Neuronal stem cell (in vitro differentiated cells): Measurements from ENCODE around the gene LACTBL1.
A peak's percentile ranks its signal among the peaks of the same experiment; 100 is the strongest.

Experiments
- DNase-seq: peaks from one replicate; pipeline ENCODE4 v3.0.0-alpha.2; 2013; ENCODE audit warnings: low spot score
- H2AFZ ChIP-seq: one replicate; pipeline ENCODE4 v1.6.1; 2013; ENCODE audit warnings: mild to moderate bottlenecking, low read length, inconsistent platforms
- H2AK5ac ChIP-seq: 2 replicates; pipeline ENCODE4 v1.6.1; 2013; ENCODE audit warnings: low read depth, mild to moderate bottlenecking, inconsistent platforms, low read length, moderate library complexity, mixed read lengths
- H2BK120ac ChIP-seq: 2 replicates; pipeline ENCODE4 v1.6.1; 2013; ENCODE audit warnings: low read depth, mild to moderate bottlenecking, inconsistent platforms, low read length, moderate library complexity, mixed read lengths
- H2BK12ac ChIP-seq: one replicate; pipeline ENCODE4 v1.6.1; 2013; ENCODE audit warnings: low read length, inconsistent platforms
- H2BK15ac ChIP-seq: 2 replicates; pipeline ENCODE4 v1.6.1; 2013; ENCODE audit warnings: mild to moderate bottlenecking, low read length, inconsistent platforms, mixed read lengths
- H2BK5ac ChIP-seq: one replicate; pipeline ENCODE4 v1.6.1; 2013; ENCODE audit warnings: inconsistent platforms, mild to moderate bottlenecking, low read length, moderate library complexity
- H3K14ac ChIP-seq: one replicate; pipeline ENCODE4 v1.6.1; 2013; ENCODE audit warnings: low read length, inconsistent platforms
- H3K18ac ChIP-seq: 2 replicates; pipeline ENCODE4 v1.6.1; 2013; ENCODE audit warnings: low read length, inconsistent platforms
- H3K23ac ChIP-seq: 2 replicates; pipeline ENCODE4 v1.6.1; 2013; ENCODE audit warnings: low read depth, mild to moderate bottlenecking, mixed read lengths, low read length, inconsistent platforms; ENCODE audit not compliant: poor library complexity
- H3K27ac ChIP-seq: replicated peaks from 3 replicates; pipeline ENCODE4 v1.5.1; 2013; ENCODE audit warnings: low read length, inconsistent platforms
- H3K27me3 ChIP-seq, 3 experiments: 2 replicates each; pipeline ENCODE4 v1.6.1; 2013; ENCODE audit warnings: low read length in 3 of 3, mild to moderate bottlenecking in 2 of 3, inconsistent platforms in 1 of 3, low read depth in 1 of 3, mixed read lengths in 1 of 3, moderate library complexity in 1 of 3; ENCODE audit not compliant: control insufficient read depth in 3 of 3, insufficient read depth in 3 of 3
- H3K36me3 ChIP-seq, 2 donors: replicated peaks in 1 of 2; 2 replicates each; pipeline ENCODE4 v1.6.1; 2013; ENCODE audit warnings: low read length in 2 of 2; ENCODE audit not compliant: control insufficient read depth in 2 of 2, insufficient read depth in 2 of 2
- H3K4ac ChIP-seq: 2 replicates; pipeline ENCODE4 v1.6.1; 2013; ENCODE audit warnings: inconsistent platforms, mild to moderate bottlenecking, low read length, moderate library complexity
- H3K4me1 ChIP-seq, 2 donors: 1 replicate in 1 of 2; 2 replicates in 1 of 2; pipeline ENCODE4 v1.6.1; 2013; ENCODE audit warnings: low read length in 2 of 2, low read depth in 1 of 2; ENCODE audit not compliant: control insufficient read depth in 2 of 2, insufficient read depth in 1 of 2
- H3K4me2 ChIP-seq: one replicate; pipeline ENCODE4 v1.6.1; 2013; ENCODE audit warnings: mild to moderate bottlenecking, low read length, inconsistent platforms; ENCODE audit not compliant: insufficient read depth, poor library complexity, severe bottlenecking
- H3K4me3 ChIP-seq, 2 donors: 2 replicates each; pipeline ENCODE4 v1.5.1; 2013; ENCODE audit warnings: low read length in 2 of 2, mild to moderate bottlenecking in 2 of 2, inconsistent platforms in 1 of 2, moderate library complexity in 1 of 2
- H3K79me1 ChIP-seq: one replicate; pipeline ENCODE4 v1.6.1; 2013; ENCODE audit warnings: low read depth, mild to moderate bottlenecking, inconsistent platforms, low read length, moderate library complexity
- H3K9ac ChIP-seq: one replicate; pipeline ENCODE4 v1.6.1; 2013; ENCODE audit warnings: mild to moderate bottlenecking, low read depth, low read length, inconsistent platforms; ENCODE audit not compliant: poor library complexity
- H3K9me3 ChIP-seq, 2 donors: replicated peaks in 1 of 2; 2 replicates each; pipeline versions ENCODE3 to v1.6.1; 2013; ENCODE audit warnings: low read length in 2 of 2, mild to moderate bottlenecking in 2 of 2, inconsistent platforms in 1 of 2, low read depth in 1 of 2, mixed read lengths in 1 of 2, moderate library complexity in 1 of 2; ENCODE audit not compliant: control insufficient read depth in 2 of 2, insufficient read depth in 1 of 2
- H4K8ac ChIP-seq: one replicate; pipeline ENCODE4 v1.6.1; 2013; ENCODE audit warnings: low read depth, mild to moderate bottlenecking, inconsistent platforms, low read length, moderate library complexity
- H4K91ac ChIP-seq: one replicate; pipeline ENCODE4 v1.6.1; 2013; ENCODE audit warnings: low read length, low read depth, mild to moderate bottlenecking, inconsistent platforms; ENCODE audit not compliant: poor library complexity
- WGBS, 2 donors: extraction: QIAGEN DNeasy Blood & Tissue Kit; methylation state at CpG; one replicate each; pipeline ENCODE4 v1.1.7; 2013; ENCODE audit warnings: missing lambda C conversion rate in 2 of 2, mixed read lengths in 1 of 2; ENCODE audit not compliant: insufficient read length in 2 of 2, insufficient replicate concordance in 1 of 2; ENCODE audit errors: extremely low coverage in 2 of 2; 5-methylcytosine and 5-hydroxymethylcytosine counted together

Gene LACTBL1

DNA sequence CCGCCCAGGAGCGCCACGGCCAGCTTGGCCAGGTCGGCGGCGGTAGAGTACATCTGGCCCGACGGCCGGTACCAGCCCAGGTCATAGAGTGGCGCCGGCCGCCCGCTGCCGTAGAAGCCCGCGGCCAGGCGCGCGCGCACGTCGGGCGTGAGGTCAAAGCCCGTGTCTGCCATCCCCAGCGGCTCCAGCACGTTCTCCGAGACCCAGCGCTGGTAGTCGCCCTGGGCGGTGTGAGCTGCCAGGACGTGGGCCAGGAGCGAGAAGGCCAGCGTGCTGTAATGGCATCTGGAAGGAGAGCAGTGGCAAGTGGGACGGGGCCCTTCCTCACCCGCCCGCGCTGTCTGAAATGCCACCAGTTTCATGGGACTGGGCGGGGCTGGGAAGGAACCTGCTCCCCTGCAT is 18.9 kb downstream of the LACTBL1 start:
- Histone ChIP-seq H3K79me1 (no peaks in the 10 kb centered on the region), H2AFZ (no peak overlapping the region), H3K27me3 (peaks cover 3 to 19% (median 16%) of the 10 kb centered on the region in 3 experiments), H2BK5ac (no peak overlapping the region), H3K36me3 (no peaks in the 10 kb centered on the region), H4K91ac (peak overlapping the region; percentile 43), H3K23ac (peak overlapping the region; percentile 65), H2AK5ac (no peak overlapping the region), H3K4me1 (no peaks in the 10 kb centered on the region), H3K4me3 (no peak overlapping the region), H2BK12ac (no peak overlapping the region), H3K4ac (no peak overlapping the region), H3K18ac (peak overlapping the region; percentile 8), H4K8ac (no peak overlapping the region), H3K14ac (peak overlapping the region; percentile 71), H2BK15ac (no peak overlapping the region), H3K4me2 (no peak overlapping the region), H3K9me3 (peaks cover 0 to 2% of the 10 kb centered on the region in 2 donors), H3K27ac (no peak overlapping the region), H3K9ac (peak overlapping the region; percentile 12), H2BK120ac (no peak overlapping the region)
- no CpG with 5 or more reads among the region's 38 CpGs for WGBS, 2 donors
- no peak for DNase-seq

DNA sequence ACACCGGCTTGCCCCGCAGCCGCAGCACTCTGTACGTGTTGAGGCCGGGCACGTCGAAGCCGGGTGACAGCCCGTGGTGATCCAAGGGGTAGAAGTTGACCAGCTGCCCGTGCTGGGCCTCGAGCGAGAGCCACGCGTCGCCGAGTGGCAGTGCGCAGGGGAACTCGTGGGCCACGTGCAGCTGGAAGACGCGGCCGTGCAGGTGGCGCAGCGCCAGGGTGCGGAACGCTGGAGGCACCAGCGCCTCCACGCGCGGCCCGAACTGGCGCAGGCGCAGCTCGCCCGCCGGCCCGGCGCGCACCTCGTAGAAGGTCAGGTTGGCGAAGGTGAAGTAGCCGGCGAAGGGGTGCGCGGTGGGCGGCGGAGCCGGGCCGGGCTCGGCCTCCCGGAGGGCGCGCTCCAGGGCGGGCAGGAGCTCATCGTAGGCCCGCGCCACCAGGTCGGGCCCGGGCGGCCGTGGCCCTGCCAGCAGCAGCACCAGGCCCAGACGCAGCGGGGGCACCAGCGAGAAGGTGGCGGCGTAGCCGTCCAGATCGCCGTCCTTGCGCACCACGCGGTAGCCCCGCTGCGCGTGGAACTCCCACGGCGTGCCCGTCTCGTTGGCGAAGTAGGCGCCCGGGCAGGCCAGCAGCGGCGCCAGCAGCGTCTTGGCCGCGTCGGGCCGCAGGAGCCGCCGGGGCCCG is 19.5 kb downstream of the LACTBL1 start:
- Histone ChIP-seq H2BK12ac (peak overlapping the region; percentile 90), H3K23ac (no peak overlapping the region), H3K79me1 (no peaks in the 10 kb centered on the region), H3K4me2 (peak overlapping the region; percentile 11), H2BK120ac (no peak overlapping the region), H3K4ac (no peak overlapping the region), H3K27me3 (peaks cover 3 to 16% (median 14%) of the 10 kb centered on the region in 3 experiments), H2AFZ (no peak overlapping the region), H3K4me1 (no peaks in the 10 kb centered on the region), H4K8ac (no peak overlapping the region), H3K27ac (no peak overlapping the region), H3K9me3 (peaks cover 0 to 2% of the 10 kb centered on the region in 2 donors), H3K4me3 (peak overlapping the region in 1 of 2 donors; percentile 34), H2BK5ac (no peak overlapping the region), H3K18ac (peak overlapping the region; percentile 48), H4K91ac (no peak overlapping the region), H3K14ac (peak overlapping the region; percentile 71), H2BK15ac (no peak overlapping the region), H3K36me3 (no peaks in the 10 kb centered on the region), H3K9ac (no peak overlapping the region), H2AK5ac (peak overlapping the region; percentile 70)
- no CpG with 5 or more reads among the region's 92 CpGs for WGBS, 2 donors
- no peak for DNase-seq

- no peak for DNase-seq
- H2BK5ac ChIP-seq, result no peak overlapping the region
- H3K79me1 ChIP-seq, result peaks cover 2% of the 10 kb centered on the region
- peaks cover 0 to 2% of the 10 kb centered on the region in 2 donors for H3K9me3 ChIP-seq
- H2AFZ ChIP-seq, result no peak overlapping the region
- peak overlapping the region; percentile 70 for H2AK5ac ChIP-seq
- no peaks in the 10 kb centered on the region for H3K4me1 ChIP-seq
- no peak overlapping the region for H4K8ac ChIP-seq
- WGBS, 2 donors, result no CpG with 5 or more reads among the region's 5 CpGs
- H2BK15ac ChIP-seq, result no peak overlapping the region
- H3K27me3 ChIP-seq, result peaks cover 3 to 16% (median 14%) of the 10 kb centered on the region in 3 experiments
- peak overlapping the region; percentile 27 for H3K18ac ChIP-seq
- H2BK12ac ChIP-seq, result peak overlapping the region; percentile 90
- no peak overlapping the region for H3K23ac ChIP-seq
- H3K14ac ChIP-seq, result no peak overlapping the region
- no peak overlapping the region for H2BK120ac ChIP-seq
- H3K4me3 ChIP-seq, result no peak overlapping the region
- no peaks in the 10 kb centered on the region for H3K36me3 ChIP-seq
- no peak overlapping the region for H3K9ac ChIP-seq
- no peak overlapping the region for H3K4me2 ChIP-seq
- no peak overlapping the region for H3K4ac ChIP-seq
- no peak overlapping the region for H4K91ac ChIP-seq
- no peak overlapping the region for H3K27ac ChIP-seq
Observed at GRCh38 chr1:22952694-22953056, 20.0 kb downstream of the LACTBL1 start.

- Histone ChIP-seq H4K91ac (no peak overlapping the region), H2BK5ac (no peak overlapping the region), H3K4me3 (no peak overlapping the region), H2BK15ac (no peak overlapping the region), H3K14ac (no peak overlapping the region), H3K4me1 (no peaks in the 10 kb centered on the region), H2AFZ (no peak overlapping the region), H3K18ac (no peak overlapping the region), H3K4ac (no peak overlapping the region), H4K8ac (no peak overlapping the region), H3K36me3 (no peaks in the 10 kb centered on the region), H3K79me1 (peaks cover 2% of the 10 kb centered on the region), H3K27me3 (peaks cover 3 to 16% (median 14%) of the 10 kb centered on the region in 3 experiments), H3K9ac (no peak overlapping the region), H2BK120ac (no peak overlapping the region), H3K9me3 (peaks cover 0 to 2% of the 10 kb centered on the region in 2 donors), H2AK5ac (no peak overlapping the region), H3K4me2 (no peak overlapping the region), H3K23ac (no peak overlapping the region), H2BK12ac (no peak overlapping the region), H3K27ac (no peak overlapping the region)
- DNase-seq, result no peak
- no CpG with 5 or more reads among the region's 3 CpGs for WGBS, 2 donors
Observed at GRCh38 chr1:22951796-22952195, 20.9 kb downstream of the LACTBL1 start.
